ENCODE data around the gene BTBD2. TPM values are rescaled to one million over a fixed set of nuclear protein-coding genes. Genes with fewer than 3 reads are reported as not detected.

BTBD2 gene
- total RNA-seq, 2 donors from 2014 or later = 54.8 to 55.9 TPM

DNA sequence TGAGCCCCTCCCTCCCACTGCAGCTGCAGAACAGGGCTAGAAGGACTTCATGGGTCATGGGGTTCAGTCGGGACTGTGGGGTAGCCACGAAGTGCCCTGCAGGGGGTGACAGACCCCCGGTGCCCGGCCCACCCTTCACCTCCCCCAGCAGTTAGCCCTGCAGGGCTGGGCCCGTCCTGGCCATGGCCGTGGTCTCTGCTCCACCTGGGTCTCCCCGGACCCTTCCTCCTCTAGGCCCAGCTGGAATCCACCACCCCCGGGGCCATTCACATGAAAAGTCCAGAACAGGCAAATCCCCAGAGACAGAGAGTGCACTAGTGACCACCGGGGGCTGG, 18.3 kb upstream of the BTBD2 start:
- Histone ChIP-seq H3K4me3 (no peak overlapping the region), H3K36me3 (peaks cover 11% of the 10 kb centered on the region), H3K27ac (peak overlapping the region in 1 of 2 donors; percentile 95), H3K4me1 (peaks cover 0 to 36% of the 10 kb centered on the region in 2 donors), H3K27me3 (no peaks in the 10 kb centered on the region), H3K9me3 (peaks cover 0 to 10% of the 10 kb centered on the region in 2 donors)
- DNase-seq (ENCODE audit: low spot score) = no peak
- TF ChIP-seq, protein P1, sequence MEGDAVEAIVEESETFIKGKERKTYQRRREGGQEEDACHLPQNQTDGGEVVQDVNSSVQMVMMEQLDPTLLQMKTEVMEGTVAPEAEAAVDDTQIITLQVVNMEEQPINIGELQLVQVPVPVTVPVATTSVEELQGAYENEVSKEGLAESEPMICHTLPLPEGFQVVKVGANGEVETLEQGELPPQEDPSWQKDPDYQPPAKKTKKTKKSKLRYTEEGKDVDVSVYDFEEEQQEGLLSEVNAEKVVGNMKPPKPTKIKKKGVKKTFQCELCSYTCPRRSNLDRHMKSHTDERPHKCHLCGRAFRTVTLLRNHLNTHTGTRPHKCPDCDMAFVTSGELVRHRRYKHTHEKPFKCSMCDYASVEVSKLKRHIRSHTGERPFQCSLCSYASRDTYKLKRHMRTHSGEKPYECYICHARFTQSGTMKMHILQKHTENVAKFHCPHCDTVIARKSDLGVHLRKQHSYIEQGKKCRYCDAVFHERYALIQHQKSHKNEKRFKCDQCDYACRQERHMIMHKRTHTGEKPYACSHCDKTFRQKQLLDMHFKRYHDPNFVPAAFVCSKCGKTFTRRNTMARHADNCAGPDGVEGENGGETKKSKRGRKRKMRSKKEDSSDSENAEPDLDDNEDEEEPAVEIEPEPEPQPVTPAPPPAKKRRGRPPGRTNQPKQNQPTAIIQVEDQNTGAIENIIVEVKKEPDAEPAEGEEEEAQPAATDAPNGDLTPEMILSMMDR (IDR thresholded peaks at IDR 0.05) = no peak

DNA sequence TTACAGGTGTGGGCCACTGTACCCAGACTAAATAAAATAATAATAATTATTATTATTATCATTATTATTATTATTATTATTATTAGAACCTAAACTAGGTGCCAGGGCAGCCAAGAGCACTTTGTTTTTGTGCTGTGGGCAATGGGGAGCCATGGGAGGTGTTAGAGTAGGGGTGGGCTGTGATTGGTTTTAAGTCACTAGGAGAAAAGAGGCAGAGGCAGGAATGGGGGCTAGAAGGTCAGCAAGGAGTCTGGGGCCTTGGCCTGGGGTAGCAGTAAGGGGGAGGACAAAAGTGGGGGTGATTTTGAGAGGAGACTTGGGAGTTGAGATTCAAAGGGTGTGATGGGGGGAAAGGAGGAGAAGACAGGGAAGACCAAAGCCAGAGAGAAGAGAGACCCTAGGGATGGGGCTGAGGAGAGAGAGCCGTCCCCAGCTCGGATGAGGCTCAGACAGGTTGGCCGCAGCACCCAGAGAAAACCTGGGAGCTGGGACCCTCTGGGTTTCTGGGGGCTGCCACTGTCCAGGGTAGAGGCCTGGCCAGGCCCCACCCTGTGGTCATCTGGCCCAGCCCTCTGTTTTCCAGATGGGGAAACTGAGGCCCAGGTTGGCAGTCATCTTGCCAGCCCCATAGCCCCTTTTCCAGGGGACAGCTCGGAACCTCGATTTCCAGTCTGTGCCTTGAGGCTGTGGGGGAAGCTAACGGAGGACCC, 17.8 kb upstream of the BTBD2 start:
- DNase-seq (ENCODE audit: low spot score) = no peak
- Histone ChIP-seq H3K9me3 (peaks cover 0 to 10% of the 10 kb centered on the region in 2 donors), H3K27me3 (no peaks in the 10 kb centered on the region), H3K27ac (peak overlapping the region; percentile 94 to 95), H3K4me1 (peaks cover 0 to 41% of the 10 kb centered on the region in 2 donors), H3K36me3 (peaks cover 5% of the 10 kb centered on the region), H3K4me3 (no peak overlapping the region)
- TF ChIP-seq, protein P1 (IDR thresholded peaks at IDR 0.05) = no peak

DNA sequence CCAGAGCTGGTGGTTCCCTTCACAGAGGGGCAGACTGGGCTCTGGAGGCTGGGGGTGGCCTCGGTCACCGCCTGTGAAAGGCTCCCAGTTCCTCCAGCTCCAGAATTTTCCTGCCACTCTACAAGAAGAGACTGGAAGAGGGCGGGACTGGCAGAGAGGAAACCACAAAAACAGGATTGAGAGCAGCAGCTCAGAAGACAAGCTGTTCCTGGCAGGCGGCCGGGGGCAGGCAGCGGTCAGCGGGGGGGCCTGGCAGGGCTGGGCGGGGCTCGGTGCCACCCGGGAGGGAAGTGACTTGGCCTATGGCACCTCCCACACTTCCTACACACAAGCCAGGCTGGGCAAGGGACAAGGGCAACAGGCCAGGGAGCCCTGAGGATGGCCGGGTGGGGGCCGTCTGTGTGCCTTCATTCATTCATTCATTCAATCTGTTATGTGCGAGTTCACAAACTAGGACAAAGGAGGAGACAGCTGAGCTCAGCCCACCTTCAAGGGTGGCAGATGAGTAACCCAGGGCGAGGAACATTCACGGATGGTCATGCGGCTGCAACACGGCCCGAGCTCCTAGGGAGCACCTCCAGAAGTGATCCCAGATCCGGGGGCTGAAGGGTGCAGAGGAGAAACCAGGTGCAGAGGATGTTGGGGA, 16.9 kb upstream of the BTBD2 start:
- H3K27ac ChIP-seq = peak overlapping the region; percentile 94 to 95
- H3K27me3 ChIP-seq = no peaks in the 10 kb centered on the region
- H3K4me3 ChIP-seq = peak overlapping the region in 1 of 2 donors; percentile 16
- H3K36me3 ChIP-seq = no peaks in the 10 kb centered on the region
- H3K9me3 ChIP-seq = peaks cover 0 to 10% of the 10 kb centered on the region in 2 donors
- TF ChIP-seq, protein P1 (IDR thresholded peaks at IDR 0.05) = no peak
- peak; percentile 97 for DNase-seq (ENCODE audit: low spot score)
- H3K4me1 ChIP-seq = peaks cover 0 to 45% of the 10 kb centered on the region in 2 donors

DNA sequence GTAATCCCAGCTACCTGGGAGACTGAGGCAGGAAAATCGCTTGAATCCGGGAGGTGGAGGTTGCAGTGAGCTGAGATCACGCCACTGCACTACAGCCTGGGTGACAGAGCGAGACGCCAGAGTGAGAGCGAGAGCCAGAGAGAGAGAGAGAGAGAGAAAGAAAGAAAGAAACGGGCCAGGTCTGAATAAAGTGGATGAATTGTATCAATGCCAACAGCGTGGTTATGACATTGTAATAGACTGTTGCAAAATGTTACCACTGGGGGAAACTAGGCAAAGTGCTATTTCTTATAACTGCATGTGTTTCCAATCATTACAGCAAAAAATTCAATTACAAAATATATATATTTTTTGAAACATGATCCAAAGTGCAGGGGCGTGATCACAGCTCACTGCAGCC, 11.8 kb upstream of the BTBD2 start:
- Histone ChIP-seq H3K4me1 (peaks cover 0 to 30% of the 10 kb centered on the region in 2 donors), H3K27ac (no peak overlapping the region)
- TF ChIP-seq, protein P1 (IDR thresholded peaks at IDR 0.05) = no peak

DNA sequence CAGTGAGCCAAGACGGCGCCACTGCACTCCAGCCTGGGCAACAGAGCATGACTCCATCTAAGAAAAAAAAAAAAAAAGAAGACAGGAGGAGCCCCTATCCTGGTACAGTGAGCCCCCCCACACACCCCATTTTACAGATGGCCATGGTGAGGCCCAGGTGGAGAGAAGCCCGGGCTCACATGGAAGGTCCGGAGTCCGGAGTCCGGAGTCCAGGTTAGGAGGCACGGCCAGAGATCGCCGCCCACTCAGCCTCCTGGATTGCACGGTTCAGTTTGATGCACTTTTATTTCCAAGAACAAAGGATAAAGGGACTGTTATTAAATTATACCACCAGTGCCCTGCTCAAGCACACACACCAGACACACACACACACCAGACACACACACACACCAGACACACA, 11.3 kb upstream of the BTBD2 start:
- peaks cover 0 to 3% of the 10 kb centered on the region in 2 donors for H3K9me3 ChIP-seq
- no peak overlapping the region for H3K27ac ChIP-seq
- peaks cover 0 to 24% of the 10 kb centered on the region in 2 donors for H3K4me1 ChIP-seq
- no peak for DNase-seq (ENCODE audit: low spot score)
- H3K27me3 ChIP-seq = no peaks in the 10 kb centered on the region
- H3K4me3 ChIP-seq = no peak overlapping the region
- no peaks in the 10 kb centered on the region for H3K36me3 ChIP-seq
- TF ChIP-seq, protein P1 (IDR thresholded peaks at IDR 0.05) = no peak

More for the DNA sequence above, 11.8 kb upstream of the BTBD2 start:
- Histone ChIP-seq H3K4me3 (no peak overlapping the region), H3K36me3 (no peaks in the 10 kb centered on the region), H3K9me3 (peaks cover 0 to 3% of the 10 kb centered on the region in 2 donors), H3K27me3 (no peaks in the 10 kb centered on the region)
- no peak for DNase-seq (ENCODE audit: low spot score)

Data from right atrium auricular region (tissue), 2 donors.